Measurements from ENCODE around the gene ADK. TPM values are rescaled to one million over a fixed set of nuclear protein-coding genes. Genes with fewer than 3 reads are reported as not detected.

The ADK gene
- total RNA-seq, 3 donors from 2014 or later = 27.2 to 50.8 (median 40.0) TPM

- intact Hi-C loops (cut with DNase I; ENCODE audit: low total_unique reads) = no loop called here
- no peak for DNase-seq (ENCODE audit: low spot score in 2 of 2)
- no peaks in the 10 kb centered on the region for H3K9me3 ChIP-seq
- no peaks in the 10 kb centered on the region for H3K4me1 ChIP-seq
- no peaks in the 10 kb centered on the region for H3K36me3 ChIP-seq
- TF ChIP-seq POLR2AphosphoS5 (IDR thresholded peaks at IDR 0.05) = no peak
- no peak for TF ChIP-seq POLR2A (IDR thresholded peaks at IDR 0.05)
- TF ChIP-seq, protein P1, sequence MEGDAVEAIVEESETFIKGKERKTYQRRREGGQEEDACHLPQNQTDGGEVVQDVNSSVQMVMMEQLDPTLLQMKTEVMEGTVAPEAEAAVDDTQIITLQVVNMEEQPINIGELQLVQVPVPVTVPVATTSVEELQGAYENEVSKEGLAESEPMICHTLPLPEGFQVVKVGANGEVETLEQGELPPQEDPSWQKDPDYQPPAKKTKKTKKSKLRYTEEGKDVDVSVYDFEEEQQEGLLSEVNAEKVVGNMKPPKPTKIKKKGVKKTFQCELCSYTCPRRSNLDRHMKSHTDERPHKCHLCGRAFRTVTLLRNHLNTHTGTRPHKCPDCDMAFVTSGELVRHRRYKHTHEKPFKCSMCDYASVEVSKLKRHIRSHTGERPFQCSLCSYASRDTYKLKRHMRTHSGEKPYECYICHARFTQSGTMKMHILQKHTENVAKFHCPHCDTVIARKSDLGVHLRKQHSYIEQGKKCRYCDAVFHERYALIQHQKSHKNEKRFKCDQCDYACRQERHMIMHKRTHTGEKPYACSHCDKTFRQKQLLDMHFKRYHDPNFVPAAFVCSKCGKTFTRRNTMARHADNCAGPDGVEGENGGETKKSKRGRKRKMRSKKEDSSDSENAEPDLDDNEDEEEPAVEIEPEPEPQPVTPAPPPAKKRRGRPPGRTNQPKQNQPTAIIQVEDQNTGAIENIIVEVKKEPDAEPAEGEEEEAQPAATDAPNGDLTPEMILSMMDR (IDR thresholded peaks at IDR 0.05) = no peak
- peak overlapping the region; percentile 59 to 65 for H3K27ac ChIP-seq
- H3K4me3 ChIP-seq = peak overlapping the region in 1 of 3 donors; percentile 41
- no peaks in the 10 kb centered on the region for H3K27me3 ChIP-seq
Measured at GRCh38 chr10:74586088-74586585, 435.1 kb downstream of the ADK start.

- no peaks in the 10 kb centered on the region for H3K4me1 ChIP-seq
- H3K36me3 ChIP-seq = no peaks in the 10 kb centered on the region
- H3K9me3 ChIP-seq = no peaks in the 10 kb centered on the region
- intact Hi-C loops (cut with DNase I; ENCODE audit: low total_unique reads) = no loop called here
- no peak for DNase-seq (ENCODE audit: low spot score in 2 of 2)
- TF ChIP-seq POLR2AphosphoS5 (IDR thresholded peaks at IDR 0.05) = no peak
- no peak overlapping the region for H3K4me3 ChIP-seq
- H3K27me3 ChIP-seq = no peaks in the 10 kb centered on the region
- H3K27ac ChIP-seq = no peak overlapping the region
Measured at GRCh38 chr10:74587109-74587854, 436.3 kb downstream of the ADK start.

GRCh38 chr10:74589226-74589673 is 438.2 kb downstream of the ADK start:
- no peaks in the 10 kb centered on the region for H3K9me3 ChIP-seq
- peak overlapping the region in 1 of 2 donors; percentile 5 for H3K27ac ChIP-seq
- peak; percentile 52 to 59 for DNase-seq (ENCODE audit: low spot score in 2 of 2)
- peak in 1 of 3 donors; percentile 71 for TF ChIP-seq POLR2AphosphoS5 (IDR thresholded peaks at IDR 0.05)
- no peak for TF ChIP-seq POLR2A (IDR thresholded peaks at IDR 0.05)
- TF ChIP-seq, protein P1 (IDR thresholded peaks at IDR 0.05) = no peak
- intact Hi-C loops (cut with DNase I; ENCODE audit: low total_unique reads) = no loop called here
- no peaks in the 10 kb centered on the region for H3K36me3 ChIP-seq
- H3K4me1 ChIP-seq = no peaks in the 10 kb centered on the region
- H3K4me3 ChIP-seq = no peak overlapping the region
- H3K27me3 ChIP-seq = no peaks in the 10 kb centered on the region

DNA sequence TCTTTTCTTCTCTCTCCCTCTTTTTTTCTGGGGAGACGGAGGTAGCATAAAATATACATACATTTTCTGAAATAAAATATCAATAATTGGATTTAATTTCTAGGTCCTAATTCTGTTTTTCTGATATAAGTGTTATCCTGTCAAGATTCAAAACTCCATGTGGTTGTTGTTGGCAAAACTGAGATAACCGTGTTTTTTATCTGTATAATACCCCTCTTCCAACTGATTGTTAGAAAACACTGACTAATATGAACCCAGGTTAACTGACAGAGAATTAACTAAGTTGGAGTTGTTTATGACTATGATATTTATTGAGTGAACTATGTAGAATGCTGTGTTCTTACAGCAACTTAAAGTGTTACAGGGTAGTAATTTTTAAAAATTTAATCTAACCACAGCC is 438.8 kb downstream of the ADK start:
- Histone ChIP-seq H3K9me3 (no peaks in the 10 kb centered on the region), H3K27ac (no peak overlapping the region), H3K4me3 (no peak overlapping the region), H3K27me3 (no peaks in the 10 kb centered on the region), H3K36me3 (no peaks in the 10 kb centered on the region), H3K4me1 (no peaks in the 10 kb centered on the region)
- TF ChIP-seq POLR2AphosphoS5 (IDR thresholded peaks at IDR 0.05) = no peak
- TF ChIP-seq, protein P1 (IDR thresholded peaks at IDR 0.05) = no peak
- DNase-seq (ENCODE audit: low spot score in 2 of 2) = no peak
- intact Hi-C loops (cut with DNase I; ENCODE audit: low total_unique reads) = no loop called here

- Histone ChIP-seq H3K4me1 (no peaks in the 10 kb centered on the region), H3K27ac (no peak overlapping the region), H3K36me3 (no peaks in the 10 kb centered on the region), H3K4me3 (no peak overlapping the region), H3K9me3 (no peaks in the 10 kb centered on the region), H3K27me3 (no peaks in the 10 kb centered on the region)
- intact Hi-C loops (cut with DNase I; ENCODE audit: low total_unique reads) = no loop called here
- TF ChIP-seq POLR2AphosphoS5 (IDR thresholded peaks at IDR 0.05) = no peak
- TF ChIP-seq, protein P1 (IDR thresholded peaks at IDR 0.05) = no peak
- TF ChIP-seq POLR2A (IDR thresholded peaks at IDR 0.05) = no peak
- DNase-seq (ENCODE audit: low spot score in 2 of 2) = no peak
Measured at GRCh38 chr10:74593470-74593869, 442.4 kb downstream of the ADK start.

Data from breast epithelium (tissue), 4 donors.